ENCODE data around the gene DISC1. TPM values are rescaled to one million over a fixed set of nuclear protein-coding genes. Genes with fewer than 3 reads are reported as not detected.

The DISC1 gene
- total RNA-seq, 1 donor from 2014 or later: 13.6 TPM

DNA sequence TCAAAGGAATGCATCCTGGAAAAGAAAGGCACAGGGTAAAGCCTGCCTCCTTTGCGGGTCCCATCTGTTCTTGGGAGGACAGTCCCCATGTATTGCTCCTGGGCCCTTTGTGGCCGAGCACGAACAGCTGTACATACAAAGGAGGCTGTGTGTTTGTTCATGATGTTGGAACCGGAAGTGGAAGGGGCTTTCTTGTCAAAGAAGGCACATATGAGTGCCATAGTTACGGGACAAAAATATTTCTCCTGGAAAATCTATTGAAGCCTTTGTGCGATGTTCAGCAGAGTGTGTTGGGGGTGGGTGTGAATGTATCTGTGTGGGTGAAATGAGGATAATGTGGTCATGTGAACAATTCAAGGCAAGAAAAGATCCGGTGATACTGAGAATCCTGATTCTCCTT, 297.6 kb downstream of the DISC1 start:
- peaks cover 7% of the 10 kb centered on the region for H3K4me1 ChIP-seq
- ATAC-seq (no peak), DNase-seq (no peak)
- no peaks in the 10 kb centered on the region for H3K9me3 ChIP-seq
- intact Hi-C loops (cut with DNase I): no loop called here
- H3K36me3 ChIP-seq: no peaks in the 10 kb centered on the region
- TF ChIP-seq, protein P1, sequence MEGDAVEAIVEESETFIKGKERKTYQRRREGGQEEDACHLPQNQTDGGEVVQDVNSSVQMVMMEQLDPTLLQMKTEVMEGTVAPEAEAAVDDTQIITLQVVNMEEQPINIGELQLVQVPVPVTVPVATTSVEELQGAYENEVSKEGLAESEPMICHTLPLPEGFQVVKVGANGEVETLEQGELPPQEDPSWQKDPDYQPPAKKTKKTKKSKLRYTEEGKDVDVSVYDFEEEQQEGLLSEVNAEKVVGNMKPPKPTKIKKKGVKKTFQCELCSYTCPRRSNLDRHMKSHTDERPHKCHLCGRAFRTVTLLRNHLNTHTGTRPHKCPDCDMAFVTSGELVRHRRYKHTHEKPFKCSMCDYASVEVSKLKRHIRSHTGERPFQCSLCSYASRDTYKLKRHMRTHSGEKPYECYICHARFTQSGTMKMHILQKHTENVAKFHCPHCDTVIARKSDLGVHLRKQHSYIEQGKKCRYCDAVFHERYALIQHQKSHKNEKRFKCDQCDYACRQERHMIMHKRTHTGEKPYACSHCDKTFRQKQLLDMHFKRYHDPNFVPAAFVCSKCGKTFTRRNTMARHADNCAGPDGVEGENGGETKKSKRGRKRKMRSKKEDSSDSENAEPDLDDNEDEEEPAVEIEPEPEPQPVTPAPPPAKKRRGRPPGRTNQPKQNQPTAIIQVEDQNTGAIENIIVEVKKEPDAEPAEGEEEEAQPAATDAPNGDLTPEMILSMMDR (IDR thresholded peaks at IDR 0.05): no peak
- no peaks in the 10 kb centered on the region for H3K27me3 ChIP-seq (ENCODE audit: low read depth)
- no peak overlapping the region for H3K4me3 ChIP-seq
- H3K27ac ChIP-seq: no peak overlapping the region

DNA sequence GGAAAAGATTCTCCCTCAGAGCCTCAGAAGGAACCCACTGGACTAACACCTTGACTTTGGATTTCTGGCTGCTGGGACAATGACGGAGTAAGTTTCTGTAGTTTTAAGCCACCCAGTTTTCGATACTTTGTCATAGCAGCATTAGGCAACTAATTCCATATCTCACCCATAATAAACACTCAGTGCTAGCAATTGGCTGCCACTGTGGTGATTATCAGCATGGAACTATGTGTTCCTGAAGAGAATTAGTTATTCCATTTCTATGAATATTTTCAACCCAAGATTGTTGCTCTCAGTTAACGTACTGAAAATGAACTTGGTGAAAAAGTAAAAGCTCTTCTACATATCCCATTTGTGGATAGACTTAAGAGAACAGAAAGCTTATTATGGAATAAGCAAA, 299.3 kb downstream of the DISC1 start:
- no peaks in the 10 kb centered on the region for H3K9me3 ChIP-seq
- intact Hi-C loops (cut with DNase I): no loop called here
- TF ChIP-seq, protein P1 (IDR thresholded peaks at IDR 0.05): no peak
- no peaks in the 10 kb centered on the region for H3K27me3 ChIP-seq (ENCODE audit: low read depth)
- peaks cover 8% of the 10 kb centered on the region for H3K4me1 ChIP-seq
- no peak overlapping the region for H3K27ac ChIP-seq
- H3K4me3 ChIP-seq: no peak overlapping the region
- no peaks in the 10 kb centered on the region for H3K36me3 ChIP-seq
- ATAC-seq: no peak
- no peak for DNase-seq

DNA sequence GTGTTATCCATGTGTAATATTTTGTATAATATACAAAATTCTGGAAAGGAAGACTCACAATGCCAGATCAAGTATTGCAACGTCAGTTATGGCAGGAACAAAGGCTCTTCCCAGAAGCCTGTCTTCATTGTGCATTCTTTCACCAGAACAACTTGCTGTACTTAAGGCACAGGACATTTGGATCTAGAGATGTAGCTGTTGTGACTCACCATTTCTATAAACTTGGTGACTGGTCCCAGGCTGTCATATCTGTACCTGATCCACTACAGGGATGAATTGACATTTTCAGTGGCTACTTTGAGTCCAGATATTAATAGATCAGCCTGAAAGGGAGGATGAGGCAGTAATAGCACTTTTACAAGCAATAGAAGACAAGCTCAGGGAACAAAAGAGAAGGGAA, 299.8 kb downstream of the DISC1 start:
- TF ChIP-seq, protein P1 (IDR thresholded peaks at IDR 0.05): no peak
- Histone ChIP-seq H3K4me1 (peaks cover 8% of the 10 kb centered on the region), H3K9me3 (no peaks in the 10 kb centered on the region), H3K36me3 (no peaks in the 10 kb centered on the region), H3K27me3 (ENCODE audit: low read depth) (no peaks in the 10 kb centered on the region), H3K4me3 (no peak overlapping the region), H3K27ac (no peak overlapping the region)
- intact Hi-C loops (cut with DNase I): no loop called here
- ATAC-seq (no peak), DNase-seq (no peak)

DNA sequence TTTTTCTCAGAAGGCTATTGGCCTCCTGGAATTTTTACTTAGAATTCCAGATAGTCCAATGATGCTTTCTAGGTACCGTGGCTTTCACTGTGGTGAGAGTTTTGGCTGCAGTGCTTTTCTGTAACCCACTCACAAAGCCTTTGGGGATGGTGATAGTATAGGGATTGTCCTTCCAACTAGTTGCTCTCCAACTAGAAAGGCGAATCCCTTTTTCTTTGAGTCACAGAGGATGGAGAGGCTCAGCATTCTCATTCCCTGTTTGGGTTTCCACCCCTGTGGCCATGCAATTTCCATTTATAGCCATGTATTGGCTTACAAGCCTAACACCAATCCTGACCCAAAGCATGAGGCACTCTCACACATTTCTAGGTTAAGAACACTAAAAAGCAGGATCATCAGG, 300.3 kb downstream of the DISC1 start:
- TF ChIP-seq, protein P1 (IDR thresholded peaks at IDR 0.05): no peak
- Histone ChIP-seq H3K9me3 (peaks cover 2% of the 10 kb centered on the region), H3K4me1 (peaks cover 8% of the 10 kb centered on the region), H3K27me3 (ENCODE audit: low read depth) (no peaks in the 10 kb centered on the region), H3K27ac (no peak overlapping the region), H3K4me3 (no peak overlapping the region), H3K36me3 (no peaks in the 10 kb centered on the region)
- DNase-seq (no peak), ATAC-seq (no peak)
- intact Hi-C loops (cut with DNase I): no loop called here

DNA sequence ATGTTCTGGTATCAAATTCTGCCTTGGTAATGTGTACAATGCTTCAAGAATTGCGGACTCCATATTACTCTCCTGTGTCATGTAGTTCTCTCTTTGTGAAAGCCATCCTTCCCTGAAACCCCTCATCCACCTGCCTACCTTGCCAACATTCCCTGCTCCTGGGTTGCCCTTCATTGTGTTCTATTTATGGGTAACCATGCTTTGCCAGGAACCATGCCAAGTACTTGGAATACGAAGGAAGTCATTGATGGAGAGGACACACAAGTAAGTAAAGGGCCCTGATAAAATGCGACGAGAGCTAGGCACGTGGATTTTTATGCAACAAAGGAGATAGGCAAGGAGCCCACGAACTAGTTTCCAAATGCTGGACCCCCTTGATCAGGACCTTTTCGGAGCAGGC, 300.8 kb downstream of the DISC1 start:
- DNase-seq: no peak
- Histone ChIP-seq H3K36me3 (no peaks in the 10 kb centered on the region), H3K4me1 (peaks cover 8% of the 10 kb centered on the region), H3K9me3 (peaks cover 5% of the 10 kb centered on the region), H3K4me3 (no peak overlapping the region), H3K27ac (no peak overlapping the region), H3K27me3 (ENCODE audit: low read depth) (no peaks in the 10 kb centered on the region)
- TF ChIP-seq, protein P1 (IDR thresholded peaks at IDR 0.05): no peak
- intact Hi-C loops (cut with DNase I): no loop called here
- no peak for ATAC-seq

DNA sequence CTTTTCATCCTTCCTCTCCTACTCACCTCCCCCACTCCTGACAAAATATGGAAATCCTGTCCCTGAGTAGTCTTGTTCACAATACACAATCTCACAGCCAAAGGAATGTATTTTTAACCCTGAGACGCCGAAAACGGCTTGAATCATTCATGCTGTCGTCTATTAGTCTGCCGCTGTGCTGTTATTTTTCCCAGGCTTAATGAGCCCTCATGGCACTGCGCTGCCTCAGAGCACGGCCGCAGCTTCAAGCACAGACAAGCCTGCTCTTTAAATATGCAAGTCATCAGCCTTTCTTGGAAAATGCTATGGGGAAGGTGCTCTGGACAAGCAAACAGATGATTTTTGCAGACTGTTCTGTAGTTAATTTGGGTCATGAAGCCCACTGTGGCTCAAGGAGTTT, 302.7 kb downstream of the DISC1 start:
- no peak for DNase-seq
- H3K27ac ChIP-seq: no peak overlapping the region
- no peak overlapping the region for H3K4me3 ChIP-seq
- ATAC-seq: no peak
- H3K9me3 ChIP-seq: peaks cover 5% of the 10 kb centered on the region
- no peaks in the 10 kb centered on the region for H3K27me3 ChIP-seq (ENCODE audit: low read depth)
- H3K36me3 ChIP-seq: no peaks in the 10 kb centered on the region
- intact Hi-C loops (cut with DNase I): no loop called here
- TF ChIP-seq, protein P1 (IDR thresholded peaks at IDR 0.05): no peak
- H3K4me1 ChIP-seq: peaks cover 8% of the 10 kb centered on the region

Measured in lower lobe of right lung (tissue), 2 donors.